Activated CD8-positive, alpha-beta memory T cell treated with anti-CD3 and anti-CD28 coated beads, Interleukin-2, amount 50 U/mL, for 4 hours (primary cell): ENCODE results near the gene ARID4B.
"Not testable (repeated sequence)": the region's sequence is repeated elsewhere in the genome, so short reads cannot be mapped to it uniquely, and the experiment has no call there.

Source experiments
- DNase-seq: peaks from one replicate; pipeline ENCODE4 v3.0.0-alpha.2; 2020

ARID4B gene

DNA sequence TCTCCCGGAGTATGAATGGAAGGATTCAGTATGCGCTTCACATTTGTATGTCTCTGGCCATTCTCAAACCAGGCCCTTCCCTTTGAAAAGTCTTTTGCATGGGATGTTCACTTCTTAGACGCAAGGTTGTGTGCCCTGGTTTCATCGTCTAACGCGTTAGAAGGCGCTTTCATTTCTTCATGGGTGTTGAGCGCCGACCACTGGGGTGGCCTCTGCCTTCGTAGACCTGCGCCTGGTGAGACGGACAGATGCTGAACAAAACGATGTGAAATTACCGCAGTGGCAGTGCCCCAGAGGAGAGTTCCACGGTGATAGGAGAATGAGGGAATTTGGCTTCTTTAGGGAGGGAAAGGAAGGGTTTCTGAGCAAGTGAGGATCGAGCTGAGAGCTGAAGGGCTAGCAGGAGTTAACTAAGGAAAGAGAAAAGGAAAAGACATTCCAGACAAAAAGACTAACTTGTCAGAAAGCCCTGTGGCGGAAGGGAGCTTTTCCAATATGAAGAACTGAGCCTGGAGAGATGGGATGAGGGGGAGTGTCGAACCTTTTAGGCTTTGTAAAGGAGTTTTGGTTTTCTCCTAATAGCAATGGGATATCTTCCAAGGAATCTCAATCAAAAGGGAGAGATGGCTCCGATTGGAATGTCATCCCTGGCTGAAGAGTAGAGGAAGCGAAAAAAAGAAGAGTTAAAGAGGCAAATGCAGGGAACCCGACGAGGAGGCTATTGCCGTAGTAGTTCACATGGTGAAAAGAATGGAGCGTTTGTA, 1.3 kb upstream of the ARID4B start:
- peak; percentile 50 for DNase-seq

DNA sequence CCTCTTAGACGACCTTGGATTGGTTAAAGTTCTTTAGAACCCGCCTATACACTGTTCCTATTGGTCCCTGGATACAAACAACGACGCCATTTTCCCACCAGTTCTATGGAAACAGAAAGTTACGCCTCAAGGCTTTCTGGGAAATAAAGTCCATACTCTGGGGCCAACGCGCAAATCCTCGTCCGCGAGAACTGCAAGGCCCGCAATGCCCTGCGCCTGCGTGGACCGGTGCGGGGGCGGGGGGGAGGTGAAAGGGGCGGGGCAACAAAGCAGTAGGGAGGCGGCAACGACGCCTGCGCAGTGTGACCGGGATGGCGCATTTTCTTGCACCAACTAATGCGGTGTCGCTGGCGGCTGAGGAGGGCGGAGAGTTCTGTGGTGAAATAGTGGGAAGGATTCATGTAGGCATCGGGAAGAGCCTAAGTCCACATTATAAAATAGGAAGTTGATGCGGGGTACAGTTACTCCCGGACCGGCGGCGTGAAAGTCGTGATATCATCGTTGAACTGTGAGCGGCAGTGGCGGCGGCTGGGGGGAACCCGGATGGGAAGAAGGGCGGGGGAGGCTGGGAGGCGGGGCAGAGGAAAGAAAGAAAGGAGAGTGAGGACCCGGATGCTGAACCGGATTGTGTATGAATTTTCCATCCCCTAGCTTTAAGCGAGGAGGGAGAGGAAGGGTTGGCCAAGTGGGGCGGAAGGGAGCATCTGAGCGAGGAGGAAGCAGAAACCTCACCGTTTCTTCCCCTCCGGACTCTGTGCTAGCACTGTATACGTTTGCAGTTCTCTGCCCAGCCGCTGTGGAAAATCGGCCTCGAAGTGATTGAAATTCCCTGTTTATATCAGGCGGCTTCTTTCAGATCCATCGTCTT, 526 bp upstream of the ARID4B start, which contains the start of gene GGPS1:
GGPS1 (plus strand) TSS at position 300 of the 868 bp plus-strand sequence. CDS start 6,695 bp downstream, outside the sequence.
- peak; percentile 96 for DNase-seq

DNA sequence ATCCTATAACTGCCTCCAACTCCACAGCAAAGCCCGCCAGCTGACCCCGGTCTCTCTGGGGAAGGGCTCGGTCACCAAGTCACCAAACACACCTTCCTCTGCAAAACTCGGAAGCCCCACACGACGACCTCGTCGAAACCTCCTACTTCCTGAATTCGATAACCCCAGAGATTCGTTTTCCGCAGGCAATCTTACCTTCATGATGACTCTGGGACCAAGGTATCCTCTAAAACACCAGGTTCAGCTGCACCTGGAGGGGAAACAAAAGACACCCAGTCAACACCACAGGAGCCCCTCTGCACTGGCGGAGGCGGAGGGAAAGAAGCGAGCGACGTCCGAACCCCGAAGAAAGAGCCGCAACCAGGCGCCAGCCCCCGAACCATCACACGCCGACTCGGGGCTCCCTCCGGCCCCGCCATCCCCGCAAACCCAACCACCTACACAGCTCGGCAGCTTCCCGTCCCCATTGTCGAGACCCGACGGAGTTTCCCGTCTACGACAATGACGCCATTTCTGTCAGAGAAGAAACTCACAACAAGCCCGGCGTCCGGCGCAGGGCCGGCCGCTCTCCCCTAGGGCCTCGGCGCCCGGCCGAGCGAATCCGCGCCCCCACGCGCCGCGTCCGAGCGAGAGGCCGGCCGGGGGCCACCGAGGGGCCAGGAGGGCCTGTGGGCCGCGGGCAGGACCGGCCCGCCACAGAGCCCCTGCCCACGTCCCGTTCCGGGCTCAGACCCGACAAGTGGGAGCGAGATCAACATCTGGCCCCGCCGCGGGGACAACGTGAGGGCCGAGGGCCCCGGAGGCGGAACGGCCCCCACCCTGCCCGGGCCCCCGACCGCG, 1.0 kb downstream of the ARID4B start:
- DNase-seq, result peak; percentile 62

DNA sequence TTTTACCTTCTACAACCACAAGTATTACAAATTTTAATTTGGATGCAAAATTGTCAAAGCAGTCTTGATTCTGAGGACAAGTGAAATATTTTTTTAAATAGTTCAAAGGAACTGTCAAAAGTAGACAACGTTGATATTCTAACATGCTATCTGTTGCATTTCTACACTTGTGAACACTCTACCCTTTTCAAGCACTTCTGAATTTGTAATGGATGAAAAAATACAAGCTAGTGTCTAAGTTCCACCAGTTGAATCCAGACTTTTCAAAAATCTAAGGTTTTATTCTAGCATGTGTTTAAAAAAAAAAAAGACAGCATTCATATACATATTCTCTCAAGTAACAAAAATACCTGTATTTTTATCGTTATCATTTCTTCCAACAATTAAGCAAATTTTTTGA, 2.1 kb downstream of the ARID4B start:
- DNase-seq, result no peak

DNA sequence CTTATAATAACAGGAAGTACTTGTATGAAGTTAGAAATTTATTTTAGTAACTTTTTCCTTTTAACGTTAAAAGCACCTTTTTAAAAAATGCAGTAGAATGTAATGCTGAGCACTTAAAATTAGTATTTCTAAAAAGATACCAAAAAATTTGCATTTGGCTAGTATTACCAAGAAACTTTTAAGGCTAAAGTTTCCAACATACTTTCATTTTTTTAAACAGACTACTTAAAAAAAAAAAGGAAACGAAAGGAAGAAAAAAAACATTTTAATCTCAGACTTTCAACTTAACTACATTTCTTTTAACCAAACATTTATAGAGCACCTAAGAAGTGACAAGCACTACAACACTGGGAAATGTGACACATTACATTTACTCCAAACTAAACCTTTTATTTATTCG, 2.8 kb downstream of the ARID4B start:
- DNase-seq, result no peak

DNA sequence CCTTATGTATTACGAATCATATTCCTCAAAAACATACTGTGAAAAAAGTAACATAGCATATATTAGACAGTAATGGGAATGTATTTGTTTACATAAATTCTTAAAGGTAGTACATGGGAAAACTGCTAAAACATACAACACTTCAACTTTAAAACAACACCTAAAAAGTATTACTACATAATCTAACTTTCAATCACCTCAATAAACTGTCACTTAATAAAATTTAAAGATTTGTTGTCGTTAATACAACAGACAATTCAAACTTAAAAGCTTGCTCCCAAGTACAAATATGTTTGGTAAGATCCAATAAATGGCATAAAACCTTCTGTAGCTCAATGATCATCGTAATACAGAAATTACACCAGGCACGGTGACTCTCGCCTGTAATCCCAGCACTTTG, 3.7 kb downstream of the ARID4B start:
- no peak for DNase-seq

DNA sequence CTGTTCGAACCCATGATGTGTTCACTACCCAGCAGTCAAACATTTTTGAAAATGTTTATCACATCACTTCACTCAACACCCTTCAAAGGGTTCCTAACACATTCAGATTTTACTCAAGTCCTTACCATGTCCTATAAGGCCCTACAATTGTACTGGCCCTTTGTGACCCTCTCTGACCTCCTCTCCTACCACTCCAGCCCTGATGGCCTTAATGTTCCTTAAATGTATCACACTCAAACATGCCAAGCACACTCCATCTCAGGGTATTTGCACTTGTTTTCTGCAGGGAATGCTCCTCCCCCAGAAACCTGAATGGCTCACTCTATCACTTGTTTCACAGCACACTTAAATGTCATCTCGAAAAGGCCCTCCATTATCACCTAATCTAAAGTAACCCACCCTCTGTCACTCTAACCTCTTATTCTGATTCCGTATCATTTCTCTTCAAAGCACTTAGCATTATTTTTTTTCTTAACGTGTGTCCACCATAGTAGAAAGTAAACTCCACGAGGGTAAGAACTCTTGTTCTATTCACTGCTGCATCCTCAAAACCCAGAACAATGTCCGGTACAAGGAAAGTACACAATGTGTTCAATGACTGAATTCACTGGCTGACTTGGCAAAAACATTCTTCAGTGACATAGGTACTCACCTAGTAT, 7.3 kb downstream of the ARID4B start:
- no peak for DNase-seq

DNA sequence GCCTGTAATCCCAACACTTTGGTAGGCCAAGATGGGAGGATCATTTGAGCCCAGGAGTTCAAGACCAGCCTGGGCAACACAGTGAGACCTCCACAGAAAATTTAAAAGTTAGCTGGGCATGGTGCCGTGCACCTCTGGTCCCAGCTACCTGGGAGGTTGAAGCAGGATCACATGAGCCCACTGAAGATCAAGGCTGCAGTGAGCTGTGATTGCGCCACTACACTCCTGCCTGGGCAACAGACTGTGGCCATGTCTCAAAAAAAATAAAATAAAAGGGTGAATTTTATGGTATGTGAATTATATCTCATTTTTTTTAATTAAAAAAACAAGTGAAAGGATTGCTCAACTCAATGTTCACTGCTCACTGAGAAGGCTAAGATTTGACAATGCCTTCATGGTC, 8.7 kb downstream of the ARID4B start:
- no peak for DNase-seq

DNA sequence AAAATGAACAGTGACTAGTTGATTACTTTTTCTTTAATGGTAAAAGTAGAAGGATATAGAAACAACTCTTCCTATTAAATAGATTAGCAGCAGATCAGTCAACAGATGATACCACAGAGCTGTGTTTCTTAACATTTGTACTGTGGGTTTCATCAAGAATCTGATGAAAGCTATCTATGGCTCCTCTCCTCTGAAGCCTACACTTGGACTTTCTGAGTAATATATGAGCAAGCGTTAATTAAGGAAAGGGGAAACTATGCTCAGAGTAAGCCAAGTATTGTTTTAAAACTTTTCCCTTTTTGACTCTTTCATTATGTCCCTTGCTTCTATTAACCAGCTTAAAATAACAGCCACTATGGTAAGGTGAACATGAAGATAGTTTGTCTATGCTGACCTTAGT, 10.8 kb downstream of the ARID4B start:
- DNase-seq, result no peak

DNA sequence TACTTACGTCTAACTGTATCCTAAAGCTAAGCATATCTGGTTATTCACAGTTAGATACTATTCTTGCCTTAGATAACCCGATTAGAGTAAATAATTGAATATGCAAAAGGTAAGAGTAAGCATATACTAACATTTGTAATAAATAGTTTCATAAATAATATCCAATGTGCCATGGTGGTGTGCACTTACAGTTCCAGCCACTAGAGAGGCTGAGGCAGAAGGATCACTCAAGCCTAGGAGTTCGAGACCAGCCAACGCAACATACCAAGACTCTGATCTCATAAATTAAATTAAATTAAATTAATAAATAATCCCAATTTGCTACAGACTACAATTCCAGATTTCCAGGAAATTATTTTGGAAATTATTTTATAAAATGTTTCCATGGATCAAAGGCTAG, 12.2 kb downstream of the ARID4B start:
- no peak for DNase-seq

DNA sequence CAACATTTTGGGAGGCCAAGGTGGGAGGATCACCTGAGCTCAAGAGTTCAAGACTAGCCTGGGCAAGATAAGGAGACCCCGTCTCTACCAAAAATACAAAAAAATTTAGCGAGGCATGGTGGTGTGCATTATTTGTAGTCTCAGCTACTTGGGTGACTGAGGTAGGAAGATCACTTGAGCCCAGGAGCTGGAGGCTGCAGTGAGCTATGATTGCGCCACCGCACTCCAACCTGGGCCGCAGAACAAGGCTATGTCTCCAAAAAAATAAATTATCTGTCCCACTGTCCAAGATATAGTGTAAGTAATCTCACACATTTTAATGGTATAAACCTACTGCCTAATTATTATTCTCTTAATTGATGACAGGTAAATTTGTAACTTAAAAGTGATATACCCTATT, 12.8 kb downstream of the ARID4B start:
- DNase-seq, result no peak

DNA sequence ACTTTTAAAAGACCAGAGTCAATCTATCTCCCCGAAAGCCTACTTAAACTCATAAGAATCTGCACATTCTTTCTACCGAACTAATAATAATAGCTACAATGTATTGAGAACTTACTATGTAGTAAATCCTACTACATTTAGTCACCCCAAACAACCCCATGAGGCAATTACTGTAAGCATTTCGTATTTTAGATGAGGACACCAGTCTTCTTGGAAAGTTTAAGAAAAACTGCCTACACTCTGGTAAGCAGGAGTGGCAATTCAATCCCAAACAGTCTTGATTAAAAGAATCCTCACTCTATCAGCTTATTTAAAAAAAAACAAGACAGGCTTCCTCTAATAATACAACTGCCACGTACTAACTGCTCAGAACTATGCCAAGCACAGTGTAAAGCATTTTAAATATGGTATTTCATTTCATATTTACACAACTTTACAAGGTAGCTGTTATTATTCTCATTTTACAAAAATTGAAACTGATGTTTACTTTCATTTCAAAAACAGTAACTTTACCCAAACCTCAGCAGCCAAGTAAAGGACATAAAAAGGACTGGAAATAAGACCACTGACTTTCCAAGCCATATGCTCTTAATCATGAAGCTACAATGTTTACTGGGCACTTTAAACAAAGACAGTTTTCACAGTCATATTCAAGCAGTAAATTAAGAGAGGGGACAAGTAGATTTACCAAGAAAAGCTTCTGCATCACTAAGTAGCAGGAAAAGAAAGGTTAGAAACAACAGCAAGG, 13.9 kb downstream of the ARID4B start:
- DNase-seq, result no peak

DNA sequence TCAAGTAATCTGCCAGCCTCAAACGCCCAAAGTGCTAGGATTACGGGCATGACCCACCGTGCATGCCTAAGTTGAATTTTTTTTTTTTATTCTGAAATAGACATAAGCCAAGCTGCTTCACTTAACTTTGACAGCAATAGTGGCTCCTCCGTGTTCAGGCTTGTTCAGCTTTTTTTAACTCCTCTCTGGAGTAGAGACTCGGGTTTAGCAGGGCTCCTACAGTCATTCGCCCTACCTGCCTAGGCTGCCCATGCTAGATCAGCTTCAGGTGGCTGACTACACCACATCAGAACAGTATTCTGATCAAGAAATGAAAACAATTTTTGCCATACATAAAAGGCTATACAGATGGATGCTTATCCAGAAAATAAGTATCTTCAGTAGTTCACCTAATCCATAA, 14.7 kb downstream of the ARID4B start:
- DNase-seq, result no peak

DNA sequence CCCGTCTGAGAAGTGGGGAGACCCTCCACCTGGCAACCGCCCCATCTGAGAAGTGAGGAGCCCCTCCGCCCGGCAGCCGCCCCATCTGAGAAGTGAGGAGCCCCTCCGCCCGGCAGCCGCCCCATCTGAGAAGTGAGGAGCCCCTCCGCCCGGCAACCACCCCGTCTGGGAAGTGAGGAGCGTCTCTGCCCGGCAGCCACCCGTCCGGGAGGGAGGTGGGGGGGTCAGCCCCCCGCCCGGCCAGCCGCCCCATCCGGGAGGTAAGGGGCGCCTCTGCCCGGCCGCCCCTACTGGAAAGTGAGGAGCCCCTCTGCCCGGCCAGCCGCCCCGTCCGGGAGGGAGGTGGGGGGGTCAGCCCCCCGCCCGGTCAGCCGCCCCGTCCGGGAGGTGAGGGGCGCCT, 18.8 kb downstream of the ARID4B start:
- DNase-seq, result not testable (repeated sequence)

DNA sequence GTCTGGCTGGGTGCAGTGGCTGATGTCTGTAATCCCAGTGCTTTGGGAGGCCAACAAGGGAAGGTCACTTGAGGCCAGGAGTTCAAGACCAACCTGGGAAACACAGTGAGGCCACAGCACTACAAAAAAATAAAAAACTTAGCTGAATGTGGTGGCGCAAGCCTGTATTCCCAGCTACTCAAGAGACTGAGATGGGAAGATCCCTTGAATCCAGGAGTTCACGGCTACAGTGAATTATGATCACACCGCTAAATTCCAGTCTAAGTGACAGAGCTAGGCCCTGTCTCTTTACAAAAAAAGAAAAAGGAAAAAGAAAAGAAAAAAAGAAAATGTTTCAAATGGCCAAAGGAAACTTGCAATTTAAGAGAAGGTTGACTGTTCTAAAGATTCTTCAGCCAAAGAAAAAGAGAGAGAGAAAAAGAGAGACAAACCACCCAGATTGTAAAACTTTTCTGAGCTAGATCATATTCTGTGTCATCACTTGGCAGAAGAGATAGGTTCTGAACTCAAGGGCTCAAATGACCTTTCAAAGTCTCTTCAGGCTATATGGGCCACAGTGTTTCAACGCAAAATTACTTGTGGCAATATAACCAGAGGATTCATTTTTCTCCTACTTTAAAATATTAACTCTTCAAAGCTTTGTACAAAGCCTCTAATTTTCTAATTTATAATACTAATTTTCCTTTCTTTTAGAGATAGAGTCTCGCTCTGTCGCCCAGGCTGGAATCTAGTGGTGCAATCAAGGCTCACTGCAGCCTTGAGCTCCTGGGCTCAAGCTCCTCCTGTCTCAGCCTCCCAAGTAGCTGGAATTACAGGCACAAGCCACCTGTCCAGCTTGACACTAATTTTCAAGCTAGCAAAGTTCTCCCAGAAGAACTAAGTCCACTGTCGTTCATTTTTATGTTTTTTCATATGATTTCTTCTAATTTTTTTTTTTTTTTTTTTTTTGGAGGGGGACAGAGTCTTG, 20.5 kb downstream of the ARID4B start:
- no peak for DNase-seq

DNA sequence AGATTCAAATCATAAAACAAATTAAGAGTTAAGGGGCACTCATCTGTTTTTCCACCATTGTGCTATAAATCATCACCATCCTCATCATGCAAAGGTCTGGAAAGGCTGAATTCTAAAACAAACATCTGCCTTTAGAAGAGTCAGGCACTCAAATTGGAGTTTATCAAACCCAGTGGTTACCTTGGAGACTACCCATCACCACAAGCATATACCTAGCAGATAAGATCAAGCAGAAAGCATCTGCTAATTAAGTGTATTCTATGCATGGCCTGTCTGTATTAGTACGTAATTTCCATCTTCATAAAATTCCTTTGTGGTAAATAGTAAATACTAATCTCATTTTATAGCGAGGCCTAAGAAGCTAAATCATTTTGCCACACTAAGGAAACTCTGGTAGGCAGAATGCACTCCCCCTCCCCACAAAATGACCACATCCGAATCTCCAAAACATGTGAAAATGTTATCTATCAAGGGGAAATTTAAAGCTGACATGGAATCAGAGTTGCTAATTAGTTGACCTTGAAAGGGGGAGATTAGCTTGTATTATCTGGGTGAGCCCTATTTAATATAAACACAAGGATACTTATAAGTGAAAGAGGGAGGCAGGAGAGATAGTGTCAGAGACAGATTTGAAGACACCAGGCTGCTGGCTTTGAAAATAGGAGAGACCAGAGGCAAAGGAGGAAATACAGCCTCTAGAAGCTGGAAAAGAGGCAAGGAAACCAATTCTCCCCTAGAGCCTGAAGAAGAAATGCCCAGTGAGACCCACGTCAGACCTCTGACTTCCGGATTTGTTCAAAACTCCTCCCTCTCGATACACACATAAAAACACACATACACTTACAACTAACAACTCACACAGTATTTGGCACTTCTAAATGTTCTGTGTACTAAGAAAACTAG, 23.2 kb downstream of the ARID4B start:
- no peak for DNase-seq

DNA sequence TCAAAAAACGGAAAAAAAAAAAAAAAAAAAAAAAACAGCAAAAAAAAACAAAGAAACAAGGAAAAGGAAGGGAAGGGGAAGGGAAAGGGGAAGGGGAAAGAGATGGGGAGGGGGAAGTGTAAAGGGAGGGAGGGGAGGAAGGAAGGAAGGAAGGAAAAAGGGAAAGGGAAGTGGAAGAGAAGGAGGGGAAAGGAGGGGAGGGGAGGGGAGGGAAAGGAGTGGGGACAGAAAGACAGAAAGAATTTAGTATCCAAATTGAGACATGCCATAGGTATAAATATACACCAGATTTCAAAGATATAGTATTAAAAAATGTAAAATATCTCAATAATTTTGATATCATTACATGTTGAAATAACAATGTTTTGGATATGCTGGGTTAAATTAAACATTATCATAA, 25.8 kb downstream of the ARID4B start:
- no peak for DNase-seq

DNA sequence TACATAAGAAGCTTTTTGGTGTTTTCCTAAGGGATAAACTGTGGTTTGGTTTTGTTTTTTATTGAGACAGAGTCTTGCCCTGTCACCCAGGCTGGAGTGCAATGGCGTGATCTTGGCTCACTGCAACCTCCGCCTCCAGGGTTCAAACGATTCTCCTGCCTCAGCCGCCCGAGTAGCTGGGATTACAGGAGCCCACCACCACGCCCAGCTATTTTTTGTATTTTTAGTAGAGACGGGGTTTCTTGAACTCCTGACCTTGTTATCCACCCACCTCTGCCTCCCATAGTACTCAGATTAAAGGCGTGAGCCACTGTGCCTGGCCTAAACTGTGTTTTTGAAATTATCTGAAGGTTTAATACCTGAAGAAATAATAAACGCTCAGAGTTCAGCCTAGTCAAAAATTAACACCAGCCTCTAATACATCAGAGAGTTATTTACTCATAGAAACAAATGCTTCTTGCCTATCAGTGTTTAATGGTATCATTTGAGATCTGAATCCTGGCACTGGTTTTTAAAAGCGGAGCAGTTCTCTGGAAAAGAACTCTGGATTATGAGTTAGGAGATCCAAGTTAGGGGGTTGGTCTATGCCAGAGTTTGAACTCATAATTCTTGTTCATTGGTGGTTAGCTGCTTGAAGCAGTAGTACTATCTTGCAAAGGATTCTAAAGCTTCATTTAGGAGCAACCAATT, 28.7 kb downstream of the ARID4B start:
- DNase-seq, result no peak

DNA sequence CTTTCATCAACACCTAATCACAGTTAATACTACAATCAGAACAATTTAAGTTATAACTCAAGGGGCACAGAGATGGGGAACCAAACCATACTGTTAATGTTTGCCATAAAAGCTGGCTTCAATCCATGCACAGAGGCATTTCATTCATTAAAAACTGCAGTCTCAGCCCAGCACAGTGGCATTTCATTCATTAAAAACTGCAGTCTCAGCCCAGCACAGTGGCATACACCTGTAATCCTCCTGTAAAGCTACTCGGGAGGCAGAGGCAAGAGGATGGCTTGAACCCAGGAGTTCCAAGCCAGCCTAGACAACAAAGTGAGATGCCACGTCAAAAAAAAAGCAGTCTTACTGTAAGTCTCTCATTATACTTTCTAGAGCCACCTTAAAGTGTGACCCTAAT, 29.2 kb downstream of the ARID4B start:
- DNase-seq, result no peak
